Measurements from ENCODE around the gene EFNB1.

EFNB1 gene

GRCh38 chrX:68827256-68827655 lies 1.6 kb upstream of the EFNB1 start:
- no peak for DNase-seq (ENCODE audit: low read depth in 2 of 3, low spot score in 1 of 3)

- DNase-seq (ENCODE audit: low read depth in 2 of 3, low spot score in 1 of 3): peak; percentile 61 to 89 (median 64)
Measured at GRCh38 chrX:68827848-68828624, 785 bp upstream of the EFNB1 start.

GRCh38 chrX:68829582-68830418 lies 979 bp downstream of the EFNB1 start:
- no peak for DNase-seq (ENCODE audit: low read depth in 2 of 3, low spot score in 1 of 3)

GRCh38 chrX:68830419-68831404 lies 1.9 kb downstream of the EFNB1 start:
- no peak for DNase-seq (ENCODE audit: low read depth in 2 of 3, low spot score in 1 of 3)

- DNase-seq (ENCODE audit: low read depth in 2 of 3, low spot score in 1 of 3): no peak
Measured at GRCh38 chrX:68831405-68832100, 2.7 kb downstream of the EFNB1 start.

GRCh38 chrX:68832101-68832416 lies 3.2 kb downstream of the EFNB1 start:
- peak in 2 of 3 donors; percentile 6 to 29 for DNase-seq (ENCODE audit: low read depth in 2 of 3, low spot score in 1 of 3)

GRCh38 chrX:68832516-68833447 lies 4.0 kb downstream of the EFNB1 start:
- DNase-seq (ENCODE audit: low read depth in 2 of 3, low spot score in 1 of 3): no peak

GRCh38 chrX:68833448-68833805 lies 4.6 kb downstream of the EFNB1 start:
- DNase-seq (ENCODE audit: low read depth in 2 of 3, low spot score in 1 of 3): no peak

GRCh38 chrX:68833855-68834331 lies 5.1 kb downstream of the EFNB1 start:
- DNase-seq (ENCODE audit: low read depth in 2 of 3, low spot score in 1 of 3): no peak

GRCh38 chrX:68834371-68835103 lies 5.7 kb downstream of the EFNB1 start:
- no peak for DNase-seq (ENCODE audit: low read depth in 2 of 3, low spot score in 1 of 3)

GRCh38 chrX:68835104-68835442 lies 6.3 kb downstream of the EFNB1 start:
- DNase-seq (ENCODE audit: low read depth in 2 of 3, low spot score in 1 of 3): no peak

GRCh38 chrX:68835468-68835867 lies 6.6 kb downstream of the EFNB1 start:
- no peak for DNase-seq (ENCODE audit: low read depth in 2 of 3, low spot score in 1 of 3)

- DNase-seq (ENCODE audit: low read depth in 2 of 3, low spot score in 1 of 3): no peak
Measured at GRCh38 chrX:68837119-68837518, 8.3 kb downstream of the EFNB1 start.

GRCh38 chrX:68838571-68838910 lies 9.7 kb downstream of the EFNB1 start:
- DNase-seq (ENCODE audit: low read depth in 2 of 3, low spot score in 1 of 3): no peak

- no peak for DNase-seq (ENCODE audit: low read depth in 2 of 3, low spot score in 1 of 3)
Measured at GRCh38 chrX:68839771-68840170, 10.9 kb downstream of the EFNB1 start.

GRCh38 chrX:68840256-68840655 lies 11.4 kb downstream of the EFNB1 start:
- DNase-seq (ENCODE audit: low read depth in 2 of 3, low spot score in 1 of 3): no peak

GRCh38 chrX:68841251-68842049 lies 12.6 kb downstream of the EFNB1 start:
- no peak for DNase-seq (ENCODE audit: low read depth in 2 of 3, low spot score in 1 of 3)

- no peak for DNase-seq (ENCODE audit: low read depth in 2 of 3, low spot score in 1 of 3)
Measured at GRCh38 chrX:68842351-68842750, 13.5 kb downstream of the EFNB1 start.
